Neural progenitor cell (in vitro differentiated cells): ENCODE results near the gene HTD2. TPM values are rescaled to one million over a fixed set of nuclear protein-coding genes. Genes with fewer than 3 reads are reported as not detected.
A peak's percentile ranks its signal among the peaks of the same experiment; 100 is the strongest.

ENCODE experiments used
- DNase-seq: peaks from one replicate; pipeline ENCODE4 v3.0.0-alpha.2; 2016; ENCODE audit warnings: low spot score
- H2AFZ ChIP-seq: fragments of 200-600 bp; sonication (generic); replicated peaks from 2 replicates; pipeline ENCODE4 v1.6.1; 2016; ENCODE audit warnings: antibody characterized with exemption
- H3F3A ChIP-seq: fragments of 200-600 bp; sonication (generic); 2 replicates; pipeline ENCODE4 v1.6.1; 2016; ENCODE audit warnings: antibody characterized with exemption, low read depth
- H3K27ac ChIP-seq: fragments of 200-600 bp; sonication (generic); 2 replicates; pipeline ENCODE4 v1.5.1; 2016; ENCODE audit warnings: mild to moderate bottlenecking
- H3K27me3 ChIP-seq: fragments of 200-600 bp; sonication (generic); 2 replicates; pipeline ENCODE4 v1.6.1; 2016; ENCODE audit warnings: mild to moderate bottlenecking, moderate library complexity
- H3K36me3 ChIP-seq: fragments of 200-600 bp; sonication (generic); 2 replicates; pipeline ENCODE4 v1.5.1; 2016
- H3K4me1 ChIP-seq: fragments of 200-600 bp; sonication (generic); 2 replicates; pipeline ENCODE4 v1.6.1; 2016; ENCODE audit warnings: mixed run types
- H3K4me2 ChIP-seq: fragments of 200-600 bp; sonication (generic); 2 replicates; pipeline ENCODE4 v1.6.1; 2016
- H3K4me3 ChIP-seq: fragments of 200-600 bp; sonication (generic); 2 replicates; pipeline ENCODE4 v1.5.1; 2016
- H3K79me2 ChIP-seq: fragments of 200-600 bp; sonication (generic); 2 replicates; pipeline ENCODE4 v1.6.1; 2016; ENCODE audit warnings: low read depth
- H3K9ac ChIP-seq: fragments of 200-600 bp; sonication (generic); 2 replicates; pipeline ENCODE4 v1.6.1; 2016
- H3K9me3 ChIP-seq: fragments of 200-600 bp; sonication (generic); 2 replicates; pipeline ENCODE4 v1.5.1; 2016; ENCODE audit warnings: low read depth
- H4K20me1 ChIP-seq: fragments of 200-600 bp; sonication (generic); 2 replicates; pipeline ENCODE4 v1.6.1; 2016; ENCODE audit warnings: low read depth
- H3K27ac Mint-ChIP-seq: 3 replicates; pipeline ENCODE4 v1.8.0; 2021; ENCODE audit warnings: mixed read lengths
- H3K27me3 Mint-ChIP-seq: 2 replicates; pipeline ENCODE4 v1.8.0; 2022; ENCODE audit warnings: low read depth, mild to moderate bottlenecking, inconsistent platforms, moderate library complexity, mixed read lengths; ENCODE audit not compliant: insufficient read depth
- H3K36me3 Mint-ChIP-seq: 3 replicates; pipeline ENCODE4 v1.8.0; 2021; ENCODE audit warnings: mixed read lengths
- H3K4me1 Mint-ChIP-seq: 3 replicates; pipeline ENCODE4 v1.8.0; 2021; ENCODE audit warnings: mixed read lengths
- H3K4me3 Mint-ChIP-seq: 3 replicates; pipeline ENCODE4 v1.8.0; 2021; ENCODE audit warnings: mild to moderate bottlenecking, moderate library complexity, mixed read lengths
- H3K9me3 Mint-ChIP-seq: 3 replicates; pipeline ENCODE4 v1.8.0; 2020; ENCODE audit warnings: mixed read lengths
- CTCF ChIP-seq: fragments of 200-600 bp; sonication (generic); IDR thresholded peaks from 2 replicates; pipeline ENCODE4 v1.5.1; 2017; ENCODE audit warnings: antibody characterized with exemption, mild to moderate bottlenecking
- EZH2 ChIP-seq: fragments of 200-600 bp; sonication (generic); IDR thresholded peaks from 2 replicates; pipeline ENCODE4 v1.6.1; 2017; ENCODE audit warnings: antibody characterized with exemption, mild to moderate bottlenecking, moderate library complexity
- EZH2phosphoT487 ChIP-seq: fragments of 200-600 bp; sonication (generic); IDR thresholded peaks from 2 replicates; pipeline ENCODE4 v1.6.1; 2017; ENCODE audit warnings: antibody characterized with exemption
- total RNA-seq: library from RNA; depleted of rRNA; stranded (reverse); fragments of >200 nt; gene quantifications from 2 replicates; pipeline ENCODE4 v1.2.3, GENCODE V29; 2015; ENCODE audit warnings: low replicate concordance

Gene HTD2
- total RNA-seq, 1 donor from 2014 or later: 29.5 TPM

GRCh38 chr3:58334013-58334321 is 27.6 kb downstream of the HTD2 start:
- H3K9me3 Mint-ChIP-seq: no peaks in the 10 kb centered on the region
- H2AFZ ChIP-seq: no peak overlapping the region
- peaks cover 16% of the 10 kb centered on the region for H3K27me3 ChIP-seq
- peak overlapping the region; percentile 90 for H3K4me3 ChIP-seq
- peak; percentile 34 for DNase-seq
- no peak overlapping the region for H3K27ac ChIP-seq
- no peaks in the 10 kb centered on the region for H3K9me3 ChIP-seq
- H3K4me1 ChIP-seq: peaks cover 14% of the 10 kb centered on the region
- no peak overlapping the region for H3K9ac ChIP-seq
- H3F3A ChIP-seq: peaks cover 9% of the 10 kb centered on the region
- H4K20me1 ChIP-seq: no peaks in the 10 kb centered on the region
- H3K36me3 Mint-ChIP-seq: no peaks in the 10 kb centered on the region
- H3K4me1 Mint-ChIP-seq: peaks cover 19% of the 10 kb centered on the region
- peak overlapping the region; percentile 96 for H3K4me2 ChIP-seq
- H3K4me3 Mint-ChIP-seq: peak overlapping the region; percentile 100
- H3K79me2 ChIP-seq: no peaks in the 10 kb centered on the region
- H3K36me3 ChIP-seq: no peaks in the 10 kb centered on the region
- TF ChIP-seq CTCF (no peak), EZH2phosphoT487 (no peak), EZH2 (no peak)
- no peak overlapping the region for H3K27ac Mint-ChIP-seq
- peaks cover 9% of the 10 kb centered on the region for H3K27me3 Mint-ChIP-seq

- Histone ChIP-seq H3K79me2 (no peaks in the 10 kb centered on the region), H4K20me1 (no peaks in the 10 kb centered on the region), H3K9ac (no peak overlapping the region), H3F3A (peaks cover 9% of the 10 kb centered on the region), H3K36me3 (no peaks in the 10 kb centered on the region), H3K4me1 (peaks cover 14% of the 10 kb centered on the region), H3K4me3 (no peak overlapping the region), H3K4me2 (peak overlapping the region; percentile 96), H3K27ac (no peak overlapping the region), H3K27me3 (peaks cover 16% of the 10 kb centered on the region), H3K9me3 (no peaks in the 10 kb centered on the region), H2AFZ (no peak overlapping the region)
- peaks cover 19% of the 10 kb centered on the region for H3K4me1 Mint-ChIP-seq
- no peaks in the 10 kb centered on the region for H3K36me3 Mint-ChIP-seq
- H3K4me3 Mint-ChIP-seq: peak overlapping the region; percentile 76
- H3K9me3 Mint-ChIP-seq: no peaks in the 10 kb centered on the region
- no peak overlapping the region for H3K27ac Mint-ChIP-seq
- H3K27me3 Mint-ChIP-seq: peaks cover 9% of the 10 kb centered on the region
- DNase-seq: no peak
- TF ChIP-seq EZH2phosphoT487 (no peak), CTCF (no peak), EZH2 (no peak)
Measured at GRCh38 chr3:58334506-58334884, 28.2 kb downstream of the HTD2 start.

GRCh38 chr3:58335652-58335947 is 29.3 kb downstream of the HTD2 start:
- no peaks in the 10 kb centered on the region for H3K36me3 Mint-ChIP-seq
- no peak overlapping the region for H3K4me3 Mint-ChIP-seq
- H3K27me3 ChIP-seq: peaks cover 16% of the 10 kb centered on the region
- no peaks in the 10 kb centered on the region for H4K20me1 ChIP-seq
- peaks cover 19% of the 10 kb centered on the region for H3K4me1 Mint-ChIP-seq
- H3K9me3 ChIP-seq: no peaks in the 10 kb centered on the region
- H3K4me1 ChIP-seq: peaks cover 14% of the 10 kb centered on the region
- no peak overlapping the region for H3K27ac Mint-ChIP-seq
- no peak for DNase-seq
- no peak for TF ChIP-seq EZH2phosphoT487
- no peak for TF ChIP-seq CTCF
- no peak for TF ChIP-seq EZH2
- H3K4me2 ChIP-seq: no peak overlapping the region
- no peak overlapping the region for H3K4me3 ChIP-seq
- no peak overlapping the region for H3K9ac ChIP-seq
- peaks cover 9% of the 10 kb centered on the region for H3F3A ChIP-seq
- peaks cover 9% of the 10 kb centered on the region for H3K27me3 Mint-ChIP-seq
- no peaks in the 10 kb centered on the region for H3K79me2 ChIP-seq
- H3K36me3 ChIP-seq: no peaks in the 10 kb centered on the region
- H2AFZ ChIP-seq: no peak overlapping the region
- no peak overlapping the region for H3K27ac ChIP-seq
- H3K9me3 Mint-ChIP-seq: no peaks in the 10 kb centered on the region
